ENCODE results near the gene ATP5MK. TPM values are rescaled to one million over a fixed set of nuclear protein-coding genes. Genes with fewer than 3 reads are reported as not detected.

Gene ATP5MK
- total RNA-seq, 4 donors from 2014 or later: 264 to 497 (median 417) TPM

DNA sequence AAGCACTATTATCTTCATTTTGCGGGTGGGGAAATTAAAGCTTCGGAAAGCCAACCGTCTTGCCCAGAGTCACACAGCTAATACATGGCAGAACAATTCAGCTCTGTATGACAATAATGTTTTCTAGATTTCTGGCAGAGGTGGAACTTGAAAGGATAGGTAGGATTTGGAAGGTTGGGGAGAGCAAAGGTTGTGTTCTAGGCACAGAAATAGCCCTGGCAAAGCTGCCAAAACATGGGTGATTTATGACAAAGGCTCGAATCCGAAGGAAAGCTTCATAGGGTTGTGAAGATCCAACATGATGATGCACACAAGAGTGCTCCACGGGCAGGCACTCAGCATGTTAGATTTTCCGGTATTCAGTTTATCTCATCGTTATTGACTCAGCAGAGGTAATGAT, 19.3 kb upstream of the ATP5MK start:
- TF ChIP-seq, protein P1, sequence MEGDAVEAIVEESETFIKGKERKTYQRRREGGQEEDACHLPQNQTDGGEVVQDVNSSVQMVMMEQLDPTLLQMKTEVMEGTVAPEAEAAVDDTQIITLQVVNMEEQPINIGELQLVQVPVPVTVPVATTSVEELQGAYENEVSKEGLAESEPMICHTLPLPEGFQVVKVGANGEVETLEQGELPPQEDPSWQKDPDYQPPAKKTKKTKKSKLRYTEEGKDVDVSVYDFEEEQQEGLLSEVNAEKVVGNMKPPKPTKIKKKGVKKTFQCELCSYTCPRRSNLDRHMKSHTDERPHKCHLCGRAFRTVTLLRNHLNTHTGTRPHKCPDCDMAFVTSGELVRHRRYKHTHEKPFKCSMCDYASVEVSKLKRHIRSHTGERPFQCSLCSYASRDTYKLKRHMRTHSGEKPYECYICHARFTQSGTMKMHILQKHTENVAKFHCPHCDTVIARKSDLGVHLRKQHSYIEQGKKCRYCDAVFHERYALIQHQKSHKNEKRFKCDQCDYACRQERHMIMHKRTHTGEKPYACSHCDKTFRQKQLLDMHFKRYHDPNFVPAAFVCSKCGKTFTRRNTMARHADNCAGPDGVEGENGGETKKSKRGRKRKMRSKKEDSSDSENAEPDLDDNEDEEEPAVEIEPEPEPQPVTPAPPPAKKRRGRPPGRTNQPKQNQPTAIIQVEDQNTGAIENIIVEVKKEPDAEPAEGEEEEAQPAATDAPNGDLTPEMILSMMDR (IDR thresholded peaks at IDR 0.05): no peak
- no peak for TF ChIP-seq POLR2A (IDR thresholded peaks at IDR 0.05)
- Histone ChIP-seq H3K4me3 (no peak overlapping the region), H3K27ac (no peak overlapping the region), H3K36me3 (peaks cover 61 to 100% (median 79%) of the 10 kb centered on the region in 3 donors), H3K27me3 (no peaks in the 10 kb centered on the region), H3K4me1 (no peaks in the 10 kb centered on the region), H3K9me3 (no peaks in the 10 kb centered on the region)
- DNase-seq: no peak
- intact Hi-C loops (cut with DNase I): loop anchor here (5.0 kb wide), 1 partner anchor 67 kb away; no protein-coding TSS in a partner anchor
- WGBS, 2 donors: 75 to 84% methylated on average over 8 of the region's 8 CpGs

DNA sequence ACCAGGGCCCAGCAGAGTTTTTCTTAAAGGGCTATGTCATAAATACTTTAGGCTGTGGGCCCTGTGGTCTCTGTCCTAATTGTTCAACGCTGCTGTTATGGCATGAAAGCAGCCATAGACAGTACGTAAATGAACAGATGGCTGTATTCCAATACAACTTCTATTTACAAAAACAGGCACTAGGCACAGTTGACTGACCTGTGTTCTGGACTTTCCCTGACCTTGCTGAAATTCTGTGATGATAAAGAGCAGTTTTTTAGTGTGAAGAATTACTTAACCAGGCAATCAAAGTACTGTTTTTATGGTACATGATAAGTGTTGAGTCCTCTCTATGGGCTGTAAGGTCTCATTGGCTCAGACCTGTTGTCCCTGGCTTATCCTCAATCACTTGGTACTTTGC, 17.3 kb upstream of the ATP5MK start:
- Histone ChIP-seq H3K9me3 (no peaks in the 10 kb centered on the region), H3K4me1 (no peaks in the 10 kb centered on the region), H3K27me3 (no peaks in the 10 kb centered on the region), H3K36me3 (peaks cover 43 to 100% (median 76%) of the 10 kb centered on the region in 3 donors), H3K4me3 (no peak overlapping the region), H3K27ac (no peak overlapping the region)
- intact Hi-C loops (cut with DNase I): no loop called here
- no peak for TF ChIP-seq POLR2A (IDR thresholded peaks at IDR 0.05)
- TF ChIP-seq, protein P1 (IDR thresholded peaks at IDR 0.05): no peak
- no peak for DNase-seq
- WGBS, 2 donors: 88 to 93% methylated on average over 2 of the region's 2 CpGs

DNA sequence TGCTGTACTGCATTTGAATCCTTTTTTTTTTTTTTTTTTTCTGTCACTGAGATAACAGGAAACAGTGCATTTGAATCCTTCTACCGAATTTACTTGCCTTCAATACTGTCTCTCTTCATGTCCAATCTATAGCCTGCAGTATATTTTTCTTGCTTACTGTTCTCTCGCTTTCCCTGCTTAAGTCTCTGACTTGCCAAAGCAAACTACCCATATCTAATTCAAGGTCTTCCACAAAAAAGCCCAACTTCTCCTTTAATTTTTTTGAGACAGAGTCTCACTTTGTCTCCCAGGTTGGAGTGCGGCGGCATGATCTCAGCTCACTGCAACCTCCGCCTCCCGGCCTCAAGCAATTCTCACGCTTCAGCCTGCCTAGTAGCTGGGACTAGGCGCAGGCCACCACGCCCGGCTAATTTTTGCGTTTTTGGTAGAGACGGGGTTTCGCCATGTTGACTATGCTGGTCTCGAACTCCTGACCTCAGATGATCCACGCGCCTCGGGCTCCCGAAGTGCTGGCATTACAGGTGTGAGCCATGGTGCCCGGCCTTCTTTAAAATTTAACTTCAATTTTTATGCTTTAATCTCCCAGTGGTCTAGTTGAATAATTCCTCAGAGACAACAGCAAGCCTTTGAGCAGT, 1.0 kb upstream of the ATP5MK start:
- peak overlapping the region; percentile 86 to 98 (median 93) for H3K4me3 ChIP-seq
- no peak for TF ChIP-seq POLR2A (IDR thresholded peaks at IDR 0.05)
- TF ChIP-seq, protein P1 (IDR thresholded peaks at IDR 0.05): no peak
- peaks cover 18 to 52% (median 28%) of the 10 kb centered on the region in 3 donors for H3K4me1 ChIP-seq
- H3K36me3 ChIP-seq: peaks cover 0 to 59% (median 29%) of the 10 kb centered on the region in 3 donors
- DNase-seq: no peak
- WGBS, 2 donors: 47 to 48% methylated on average over 8 to 19 of the region's 19 CpGs
- peak overlapping the region in 3 of 4 donors; percentile 92 to 94 (median 93) for H3K27ac ChIP-seq
- no peaks in the 10 kb centered on the region for H3K9me3 ChIP-seq
- no peaks in the 10 kb centered on the region for H3K27me3 ChIP-seq
- intact Hi-C loops (cut with DNase I): no loop called here

DNA sequence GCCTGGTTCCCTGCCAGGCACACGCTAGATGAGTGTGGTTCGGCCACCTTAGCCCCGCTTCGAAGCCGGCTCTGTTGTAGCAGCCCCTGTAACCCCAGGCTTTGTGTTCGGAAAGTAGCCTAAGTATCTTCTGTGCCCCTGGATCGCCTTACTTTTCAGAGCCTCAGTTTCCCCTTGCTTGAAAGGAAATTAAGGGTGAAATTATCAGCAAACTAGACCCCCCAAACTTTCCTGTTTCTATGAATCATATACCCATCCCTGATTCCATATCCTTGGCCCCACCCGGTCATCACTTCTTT, 463 bp upstream of the ATP5MK start:
- no peak for DNase-seq
- no peaks in the 10 kb centered on the region for H3K27me3 ChIP-seq
- peaks cover 18 to 52% (median 28%) of the 10 kb centered on the region in 3 donors for H3K4me1 ChIP-seq
- H3K9me3 ChIP-seq: no peaks in the 10 kb centered on the region
- 0% methylated on average over 8 of the region's 8 CpGs for WGBS, 2 donors
- intact Hi-C loops (cut with DNase I): no loop called here
- TF ChIP-seq, protein P1 (IDR thresholded peaks at IDR 0.05): no peak
- TF ChIP-seq POLR2A (IDR thresholded peaks at IDR 0.05): no peak
- H3K4me3 ChIP-seq: peak overlapping the region; percentile 86 to 98 (median 93)
- H3K27ac ChIP-seq: peak overlapping the region; percentile 92 to 94 (median 92)
- peaks cover 0 to 59% (median 27%) of the 10 kb centered on the region in 3 donors for H3K36me3 ChIP-seq

DNA sequence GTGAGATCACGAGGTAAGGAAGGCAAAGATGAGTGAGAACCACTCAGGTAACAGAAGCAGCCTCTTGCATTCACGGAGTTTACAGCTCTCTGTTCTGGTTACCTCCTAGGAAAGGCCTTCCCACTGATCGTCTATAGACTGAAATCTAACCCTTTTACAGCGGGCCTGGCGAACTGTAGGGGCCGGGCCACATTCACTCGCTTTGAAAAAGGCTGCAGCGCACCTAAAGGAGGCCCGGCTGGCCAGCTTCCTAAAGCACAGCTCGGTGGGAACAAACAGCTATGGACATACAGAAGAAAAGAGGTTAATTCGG, 565 bp downstream of the ATP5MK start:
- Histone ChIP-seq H3K9me3 (no peaks in the 10 kb centered on the region), H3K27ac (peak overlapping the region; percentile 92 to 94 (median 92)), H3K4me3 (peak overlapping the region; percentile 86 to 98 (median 93)), H3K4me1 (peaks cover 18 to 52% (median 28%) of the 10 kb centered on the region in 3 donors), H3K36me3 (peaks cover 0 to 59% (median 30%) of the 10 kb centered on the region in 3 donors), H3K27me3 (no peaks in the 10 kb centered on the region)
- no peak for DNase-seq
- TF ChIP-seq POLR2A (IDR thresholded peaks at IDR 0.05): no peak
- TF ChIP-seq, protein P1 (IDR thresholded peaks at IDR 0.05): no peak
- WGBS, 2 donors: 0 to 3% methylated on average over 5 to 11 of the region's 11 CpGs
- intact Hi-C loops (cut with DNase I): no loop called here
